ENCODE data around the gene THBD.

Gene THBD

GRCh38 chr20:23066772-23067171 is 17.3 kb upstream of the THBD start:
- in situ Hi-C loops (cut with HindIII; ENCODE audit: low pct_unique_long_range_greater_than_20kb, low sequenced_read_pairs): no loop called here
- DNase-seq (ENCODE audit: low read depth in 1 of 2, low spot score in 1 of 2): no peak

DNA sequence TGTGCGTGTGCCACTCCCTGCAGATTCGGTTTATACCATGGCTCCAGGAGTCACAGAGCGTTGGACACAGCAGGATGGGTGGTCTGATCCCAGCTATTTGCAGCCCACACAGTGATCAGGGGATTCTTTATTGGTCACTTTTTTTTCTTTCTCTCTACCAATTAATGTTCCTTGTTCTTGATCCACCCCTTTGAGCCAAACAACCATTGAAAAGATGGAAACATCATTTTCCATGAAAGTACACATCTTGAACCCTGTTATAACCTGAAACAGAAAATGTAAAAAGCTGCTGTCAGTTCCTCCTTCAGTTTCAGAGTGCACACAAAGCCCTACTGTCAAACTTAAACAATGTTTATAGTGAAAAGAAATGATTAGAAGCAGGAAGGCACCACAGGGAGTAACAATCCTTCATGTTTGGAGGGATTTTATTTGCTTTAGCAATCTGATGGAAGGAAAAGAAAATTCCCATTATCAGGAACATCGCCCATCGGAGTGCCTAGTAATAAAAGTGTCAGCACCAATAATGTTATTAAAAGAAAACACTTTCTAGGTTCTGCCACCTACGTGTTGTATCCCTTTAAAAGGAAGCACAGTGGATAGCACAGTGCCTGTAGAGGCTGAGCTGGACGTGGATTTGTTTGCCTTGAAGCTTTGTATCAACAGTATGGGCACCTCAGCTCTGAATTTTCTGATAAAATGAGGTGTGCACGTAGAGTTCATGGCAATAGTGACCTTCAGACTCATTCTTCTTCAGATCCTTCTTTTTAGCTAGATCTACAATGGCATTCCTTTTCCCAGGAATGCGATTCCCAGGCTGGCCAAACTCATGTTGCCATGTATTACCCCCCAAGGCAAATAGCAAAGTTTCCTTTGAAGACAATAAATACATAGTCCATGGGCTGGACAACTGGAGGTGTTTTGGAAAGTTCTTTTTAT is 16.1 kb upstream of the THBD start:
- no peak for DNase-seq (ENCODE audit: low read depth in 1 of 2, low spot score in 1 of 2)
- in situ Hi-C loops (cut with HindIII; ENCODE audit: low pct_unique_long_range_greater_than_20kb, low sequenced_read_pairs): no loop called here
- TF ChIP-seq JUND (IDR thresholded peaks at IDR 0.05; ENCODE audit: low read depth): no peak

More at GRCh38 chr20:23066772-23067171, 17.3 kb upstream of the THBD start:
- TF ChIP-seq JUND (IDR thresholded peaks at IDR 0.05; ENCODE audit: low read depth): no peak

DNA sequence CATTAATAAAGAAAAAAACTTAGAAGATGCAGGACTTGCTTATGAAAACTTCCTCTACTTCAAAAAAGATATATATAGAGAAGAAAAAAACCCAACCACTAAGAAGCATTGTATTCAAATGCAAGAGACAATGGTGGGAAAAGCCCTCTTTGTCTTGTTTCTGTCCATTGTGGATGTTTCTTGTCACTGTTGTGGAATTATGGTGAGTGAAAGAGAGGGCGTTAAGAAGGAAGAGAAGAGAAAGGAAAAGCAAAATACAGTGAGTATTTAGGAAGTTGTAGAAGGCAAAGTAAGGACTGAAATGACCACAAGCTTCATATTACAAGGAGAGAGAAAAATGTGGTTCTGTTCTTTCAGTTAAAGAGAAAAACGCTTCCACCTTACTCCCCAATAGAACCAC is 14.1 kb upstream of the THBD start:
- in situ Hi-C loops (cut with HindIII; ENCODE audit: low pct_unique_long_range_greater_than_20kb, low sequenced_read_pairs): no loop called here
- no peak for DNase-seq (ENCODE audit: low read depth in 1 of 2, low spot score in 1 of 2)
- no peak for TF ChIP-seq JUND (IDR thresholded peaks at IDR 0.05; ENCODE audit: low read depth)

GRCh38 chr20:23063168-23063567 is 13.7 kb upstream of the THBD start:
- in situ Hi-C loops (cut with HindIII; ENCODE audit: low pct_unique_long_range_greater_than_20kb, low sequenced_read_pairs): no loop called here
- no peak for TF ChIP-seq JUND (IDR thresholded peaks at IDR 0.05; ENCODE audit: low read depth)
- no peak for DNase-seq (ENCODE audit: low read depth in 1 of 2, low spot score in 1 of 2)

GRCh38 chr20:23062632-23063031 is 13.2 kb upstream of the THBD start:
- no peak for DNase-seq (ENCODE audit: low read depth in 1 of 2, low spot score in 1 of 2)
- no peak for TF ChIP-seq JUND (IDR thresholded peaks at IDR 0.05; ENCODE audit: low read depth)
- in situ Hi-C loops (cut with HindIII; ENCODE audit: low pct_unique_long_range_greater_than_20kb, low sequenced_read_pairs): no loop called here

GRCh38 chr20:23061734-23062561 is 12.5 kb upstream of the THBD start:
- in situ Hi-C loops (cut with HindIII; ENCODE audit: low pct_unique_long_range_greater_than_20kb, low sequenced_read_pairs): no loop called here
- TF ChIP-seq JUND (IDR thresholded peaks at IDR 0.05; ENCODE audit: low read depth): no peak
- DNase-seq (ENCODE audit: low read depth in 1 of 2, low spot score in 1 of 2): no peak

- DNase-seq (ENCODE audit: low read depth in 1 of 2, low spot score in 1 of 2): no peak
- in situ Hi-C loops (cut with HindIII; ENCODE audit: low pct_unique_long_range_greater_than_20kb, low sequenced_read_pairs): no loop called here
- TF ChIP-seq JUND (IDR thresholded peaks at IDR 0.05; ENCODE audit: low read depth): no peak
Observed at GRCh38 chr20:23061262-23061661, 11.8 kb upstream of the THBD start.

DNA sequence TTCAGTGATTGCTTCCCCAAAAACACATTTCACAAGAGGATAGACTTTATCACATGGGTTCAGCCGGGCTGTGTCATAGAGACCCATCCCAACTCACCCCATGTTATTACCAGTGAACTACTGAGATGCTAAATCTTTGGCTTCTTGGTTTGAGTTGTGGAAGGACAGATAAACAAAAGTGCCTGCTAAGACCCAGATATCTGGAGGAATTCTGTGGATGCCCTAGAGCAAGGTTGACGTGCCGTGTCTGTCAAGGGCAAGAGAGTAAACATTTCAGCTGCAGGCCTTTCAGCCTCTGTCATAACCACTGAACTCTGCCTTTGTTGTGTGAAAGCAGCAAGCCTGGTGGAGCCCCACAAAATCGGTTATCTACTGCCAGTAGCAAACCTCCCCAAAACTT is 11.2 kb upstream of the THBD start:
- in situ Hi-C loops (cut with HindIII; ENCODE audit: low pct_unique_long_range_greater_than_20kb, low sequenced_read_pairs): no loop called here
- TF ChIP-seq JUND (IDR thresholded peaks at IDR 0.05; ENCODE audit: low read depth): no peak
- DNase-seq (ENCODE audit: low read depth in 1 of 2, low spot score in 1 of 2): no peak

DNA sequence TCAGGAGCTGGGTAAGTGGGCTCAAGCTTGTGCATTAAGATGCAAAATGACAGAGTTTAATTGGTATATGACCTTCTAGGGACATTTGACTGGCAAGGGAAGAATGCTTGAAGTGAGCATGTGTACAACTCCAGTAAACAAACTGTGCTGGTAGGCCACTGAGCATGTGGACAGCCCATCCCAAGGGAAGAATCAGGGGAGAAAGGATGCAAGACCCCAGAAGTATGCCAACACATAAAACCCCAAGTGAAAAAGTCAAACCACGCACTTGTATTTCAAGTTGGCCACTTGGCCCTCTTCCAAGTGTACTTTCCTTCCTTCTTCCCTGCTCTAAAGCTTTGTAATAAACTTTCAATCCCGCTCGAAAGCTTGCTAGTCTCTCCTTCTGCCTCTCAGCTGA is 10.4 kb upstream of the THBD start:
- in situ Hi-C loops (cut with HindIII; ENCODE audit: low pct_unique_long_range_greater_than_20kb, low sequenced_read_pairs): no loop called here
- TF ChIP-seq JUND (IDR thresholded peaks at IDR 0.05; ENCODE audit: low read depth): no peak
- no peak for DNase-seq (ENCODE audit: low read depth in 1 of 2, low spot score in 1 of 2)

GRCh38 chr20:23059001-23059400 is 9.5 kb upstream of the THBD start:
- no peak for TF ChIP-seq JUND (IDR thresholded peaks at IDR 0.05; ENCODE audit: low read depth)

GRCh38 chr20:23058240-23058639 is 8.8 kb upstream of the THBD start:
- no peak for DNase-seq (ENCODE audit: low read depth in 1 of 2, low spot score in 1 of 2)
- no peak for TF ChIP-seq JUND (IDR thresholded peaks at IDR 0.05; ENCODE audit: low read depth)
- in situ Hi-C loops (cut with HindIII; ENCODE audit: low pct_unique_long_range_greater_than_20kb, low sequenced_read_pairs): no loop called here

More at GRCh38 chr20:23059001-23059400, 9.5 kb upstream of the THBD start:
- in situ Hi-C loops (cut with HindIII; ENCODE audit: low pct_unique_long_range_greater_than_20kb, low sequenced_read_pairs): no loop called here
- DNase-seq (ENCODE audit: low read depth in 1 of 2, low spot score in 1 of 2): no peak

GRCh38 chr20:23052904-23053303 is 3.4 kb upstream of the THBD start:
- TF ChIP-seq JUND (IDR thresholded peaks at IDR 0.05; ENCODE audit: low read depth): no peak
- in situ Hi-C loops (cut with HindIII; ENCODE audit: low pct_unique_long_range_greater_than_20kb, low sequenced_read_pairs): no loop called here

More at GRCh38 chr20:23052904-23053303, 3.4 kb upstream of the THBD start:
- no peak for DNase-seq (ENCODE audit: low read depth in 1 of 2, low spot score in 1 of 2)

All from T47D (cell line).